ENCODE data around the gene AOAH. TPM values are rescaled to one million over a fixed set of nuclear protein-coding genes. Genes with fewer than 3 reads are reported as not detected.

Gene AOAH
- total RNA-seq, 5 donors from 2014 or later (not counting 1 experiment from before 2014, with no cell fraction given) = 13.0 to 78.5 (median 27.5) TPM

- H3K4me3 ChIP-seq (ENCODE audit: control insufficient read depth in 1 of 2, extremely low read depth in 1 of 2, low read length in 1 of 2) = no peak overlapping the region
- H3K9me3 ChIP-seq = no peaks in the 10 kb centered on the region
- ATAC-seq (replicated peaks in 1 of 4) = no peak
- Mint-ChIP-seq H3K36me3 (peaks cover 6% of the 10 kb centered on the region), H3K27ac (peak overlapping the region in 1 of 2 donors; percentile 19), H3K9me3 (no peaks in the 10 kb centered on the region), H3K27me3 (no peaks in the 10 kb centered on the region), H3K4me3 (no peak overlapping the region), H3K4me1 (peaks cover 37 to 52% (median 37%) of the 10 kb centered on the region in 3 donors)
- H3K27me3 ChIP-seq (replicated peaks in 1 of 2; ENCODE audit: control insufficient read depth in 2 of 2, extremely low read depth in 1 of 2, insufficient read depth in 2 of 2, low read length in 1 of 2) = no peaks in the 10 kb centered on the region
- WGBS (ENCODE audit: insufficient coverage) = no CpG with 5 or more reads among the region's 3 CpGs
- no peak for DNase-seq
- ChIA-PET POLR2A (interaction anchor here in 1 of 2 donors (0.7 kb wide), 1 partner anchor 284 kb away, joined by 9 read pairs; no protein-coding TSS in a partner anchor), CTCF (interaction anchor here (0.7 to 1.0 kb wide), 2 partner anchors 126 to 448 kb away, joined by 3 to 7 read pairs; no protein-coding TSS in a partner anchor)
- H3K4me1 ChIP-seq (ENCODE audit: control insufficient read depth in 1 of 2, extremely low read depth in 1 of 2, insufficient read depth in 2 of 2, low read length in 2 of 2) = peaks cover 8 to 14% of the 10 kb centered on the region in 2 experiments
- no peak overlapping the region for H3K27ac ChIP-seq (ENCODE audit: low read length)
- H3K36me3 ChIP-seq (ENCODE audit: control insufficient read depth in 2 of 2, extremely low read depth in 1 of 2, insufficient read depth in 1 of 2, low read length in 1 of 2) = peaks cover 2 to 5% of the 10 kb centered on the region in 2 donors
These were observed 39.3 kb downstream of the AOAH start for GRCh38 chr7:36684954-36685353.

- no peaks in the 10 kb centered on the region for H3K27me3 Mint-ChIP-seq
- Histone ChIP-seq H3K9me3 (no peaks in the 10 kb centered on the region), H3K4me1 (ENCODE audit: control insufficient read depth in 1 of 2, extremely low read depth in 1 of 2, insufficient read depth in 2 of 2, low read length in 2 of 2) (peaks cover 13 to 15% of the 10 kb centered on the region in 2 experiments), H3K4me3 (ENCODE audit: control insufficient read depth in 1 of 2, extremely low read depth in 1 of 2, low read length in 1 of 2) (no peak overlapping the region), H3K27ac (ENCODE audit: low read length) (no peak overlapping the region), H3K27me3 (replicated peaks in 1 of 2; ENCODE audit: control insufficient read depth in 2 of 2, extremely low read depth in 1 of 2, insufficient read depth in 2 of 2, low read length in 1 of 2) (no peaks in the 10 kb centered on the region), H3K36me3 (ENCODE audit: control insufficient read depth in 2 of 2, extremely low read depth in 1 of 2, insufficient read depth in 1 of 2, low read length in 1 of 2) (peaks cover 1 to 2% of the 10 kb centered on the region in 2 donors)
- peak overlapping the region in 1 of 2 donors; percentile 44 for H3K27ac Mint-ChIP-seq
- peaks cover 39 to 53% (median 39%) of the 10 kb centered on the region in 3 donors for H3K4me1 Mint-ChIP-seq
- ChIA-PET CTCF (interaction anchor here (1.0 to 4.1 kb wide), 2 partner anchors 13 kb away, joined by 3 to 28 read pairs; no protein-coding TSS in a partner anchor), POLR2A (no interaction called here)
- 63% methylated on average over 3 of the region's 4 CpGs for WGBS (ENCODE audit: insufficient coverage)
- no peak overlapping the region for H3K4me3 Mint-ChIP-seq
- no peak for ATAC-seq (replicated peaks in 1 of 4)
- H3K9me3 Mint-ChIP-seq = no peaks in the 10 kb centered on the region
- no peak for DNase-seq
- H3K36me3 Mint-ChIP-seq = peaks cover 3% of the 10 kb centered on the region
These were observed 40.5 kb downstream of the AOAH start for GRCh38 chr7:36683695-36684357.

GRCh38 chr7:36683111-36683510, 41.2 kb downstream of the AOAH start:
- Mint-ChIP-seq H3K27me3 (no peaks in the 10 kb centered on the region), H3K27ac (no peak overlapping the region), H3K9me3 (no peaks in the 10 kb centered on the region), H3K36me3 (peaks cover 3% of the 10 kb centered on the region), H3K4me1 (peaks cover 46 to 61% (median 46%) of the 10 kb centered on the region in 3 donors), H3K4me3 (no peak overlapping the region)
- DNase-seq (no peak), ATAC-seq (replicated peaks in 1 of 4) (no peak)
- no peak overlapping the region for H3K4me3 ChIP-seq (ENCODE audit: control insufficient read depth in 1 of 2, extremely low read depth in 1 of 2, low read length in 1 of 2)
- POLR2A ChIA-PET = no interaction called here
- no CpG with 5 or more reads among the region's 1 CpG for WGBS (ENCODE audit: insufficient coverage)
- H3K4me1 ChIP-seq (ENCODE audit: control insufficient read depth in 1 of 2, extremely low read depth in 1 of 2, insufficient read depth in 2 of 2, low read length in 2 of 2) = peaks cover 14 to 18% of the 10 kb centered on the region in 2 experiments
- H3K9me3 ChIP-seq = no peaks in the 10 kb centered on the region
- no peak overlapping the region for H3K27ac ChIP-seq (ENCODE audit: low read length)
- no peaks in the 10 kb centered on the region for H3K27me3 ChIP-seq (replicated peaks in 1 of 2; ENCODE audit: control insufficient read depth in 2 of 2, extremely low read depth in 1 of 2, insufficient read depth in 2 of 2, low read length in 1 of 2)
- CTCF ChIA-PET = interaction anchor here (0.9 to 4.1 kb wide), 4 partner anchors 12 to 500 kb away, joined by 3 to 28 read pairs (median 4); no protein-coding TSS in a partner anchor
- peaks cover 0 to 2% of the 10 kb centered on the region in 2 donors for H3K36me3 ChIP-seq (ENCODE audit: control insufficient read depth in 2 of 2, extremely low read depth in 1 of 2, insufficient read depth in 1 of 2, low read length in 1 of 2)

- WGBS (ENCODE audit: insufficient coverage) = no CpG with 5 or more reads among the region's 2 CpGs
These were observed 42.2 kb downstream of the AOAH start for GRCh38 chr7:36682102-36682501.

GRCh38 chr7:36677769-36678437, 46.4 kb downstream of the AOAH start:
- Histone ChIP-seq H3K27me3 (replicated peaks in 1 of 2; ENCODE audit: control insufficient read depth in 2 of 2, extremely low read depth in 1 of 2, insufficient read depth in 2 of 2, low read length in 1 of 2) (no peaks in the 10 kb centered on the region), H3K36me3 (ENCODE audit: control insufficient read depth in 2 of 2, extremely low read depth in 1 of 2, insufficient read depth in 1 of 2, low read length in 1 of 2) (peaks cover 0 to 14% of the 10 kb centered on the region in 2 donors), H3K9me3 (no peaks in the 10 kb centered on the region), H3K4me3 (ENCODE audit: control insufficient read depth in 1 of 2, extremely low read depth in 1 of 2, low read length in 1 of 2) (no peak overlapping the region), H3K27ac (ENCODE audit: low read length) (peak overlapping the region; percentile 68), H3K4me1 (ENCODE audit: control insufficient read depth in 1 of 2, extremely low read depth in 1 of 2, insufficient read depth in 2 of 2, low read length in 2 of 2) (peaks cover 17 to 27% of the 10 kb centered on the region in 2 experiments)
- ChIA-PET POLR2A (interaction anchor here (0.6 to 1.1 kb wide), 5 partner anchors 9 to 110 kb away, joined by 3 to 5 read pairs (median 3); no protein-coding TSS in a partner anchor), CTCF (interaction anchor here (0.6 to 2.2 kb wide), 13 partner anchors 8 to 1253 kb away, joined by 3 to 13 read pairs (median 4); no protein-coding TSS in a partner anchor)
- H3K36me3 Mint-ChIP-seq = peaks cover 7% of the 10 kb centered on the region
- ATAC-seq (replicated peaks in 1 of 4) (peak; percentile 26 to 41 (median 34)), DNase-seq (peak in 6 of 35 experiments; percentile 9 to 41 (median 14))
- no peaks in the 10 kb centered on the region for H3K27me3 Mint-ChIP-seq
- WGBS (ENCODE audit: insufficient coverage) = 10% methylated on average over 1 of the region's 2 CpGs
- H3K4me1 Mint-ChIP-seq = peaks cover 44 to 54% (median 47%) of the 10 kb centered on the region in 3 donors
- H3K27ac Mint-ChIP-seq = peak overlapping the region; percentile 84 to 86
- no peaks in the 10 kb centered on the region for H3K9me3 Mint-ChIP-seq
- peak overlapping the region; percentile 22 to 62 (median 34) for H3K4me3 Mint-ChIP-seq

More at GRCh38 chr7:36682102-36682501, 42.2 kb downstream of the AOAH start:
- H3K9me3 ChIP-seq = no peaks in the 10 kb centered on the region
- no peak overlapping the region for H3K4me3 ChIP-seq (ENCODE audit: control insufficient read depth in 1 of 2, extremely low read depth in 1 of 2, low read length in 1 of 2)
- H3K27me3 Mint-ChIP-seq = no peaks in the 10 kb centered on the region
- no peak for ATAC-seq (replicated peaks in 1 of 4)
- H3K4me1 ChIP-seq (ENCODE audit: control insufficient read depth in 1 of 2, extremely low read depth in 1 of 2, insufficient read depth in 2 of 2, low read length in 2 of 2) = peaks cover 19 to 28% of the 10 kb centered on the region in 2 experiments
- H3K27me3 ChIP-seq (replicated peaks in 1 of 2; ENCODE audit: control insufficient read depth in 2 of 2, extremely low read depth in 1 of 2, insufficient read depth in 2 of 2, low read length in 1 of 2) = no peaks in the 10 kb centered on the region
- H3K27ac ChIP-seq (ENCODE audit: low read length) = no peak overlapping the region
- H3K36me3 Mint-ChIP-seq = peaks cover 3% of the 10 kb centered on the region
- peaks cover 54 to 63% (median 54%) of the 10 kb centered on the region in 3 donors for H3K4me1 Mint-ChIP-seq
- peaks cover 0 to 2% of the 10 kb centered on the region in 2 donors for H3K36me3 ChIP-seq (ENCODE audit: control insufficient read depth in 2 of 2, extremely low read depth in 1 of 2, insufficient read depth in 1 of 2, low read length in 1 of 2)
- no peak for DNase-seq
- ChIA-PET CTCF (interaction anchor here (0.6 to 4.1 kb wide), 10 partner anchors 11 to 1534 kb away, joined by 3 to 28 read pairs (median 4); no protein-coding TSS in a partner anchor), POLR2A (interaction anchor here (0.6 to 0.8 kb wide), 3 partner anchors 35 to 423 kb away, joined by 3 read pairs; no protein-coding TSS in a partner anchor)
- H3K27ac Mint-ChIP-seq = peak overlapping the region in 1 of 2 donors; percentile 2
- H3K9me3 Mint-ChIP-seq = no peaks in the 10 kb centered on the region
- no peak overlapping the region for H3K4me3 Mint-ChIP-seq

GRCh38 chr7:36673703-36674102, 50.6 kb downstream of the AOAH start:
- Histone ChIP-seq H3K36me3 (ENCODE audit: control insufficient read depth in 2 of 2, extremely low read depth in 1 of 2, insufficient read depth in 1 of 2, low read length in 1 of 2) (peaks cover 5 to 30% of the 10 kb centered on the region in 2 donors), H3K27ac (ENCODE audit: low read length) (no peak overlapping the region), H3K27me3 (replicated peaks in 1 of 2; ENCODE audit: control insufficient read depth in 2 of 2, extremely low read depth in 1 of 2, insufficient read depth in 2 of 2, low read length in 1 of 2) (no peaks in the 10 kb centered on the region), H3K4me1 (ENCODE audit: control insufficient read depth in 1 of 2, extremely low read depth in 1 of 2, insufficient read depth in 2 of 2, low read length in 2 of 2) (peaks cover 25 to 30% of the 10 kb centered on the region in 2 experiments), H3K4me3 (ENCODE audit: control insufficient read depth in 1 of 2, extremely low read depth in 1 of 2, low read length in 1 of 2) (no peak overlapping the region), H3K9me3 (no peaks in the 10 kb centered on the region)
- DNase-seq (no peak), ATAC-seq (replicated peaks in 1 of 4) (no peak)
- whole genome bisulfite sequencing (ENCODE audit: insufficient coverage) = 93% methylated on average over 3 of the region's 6 CpGs
- H3K27ac Mint-ChIP-seq = no peak overlapping the region
- ChIA-PET CTCF (interaction anchor here in 1 of 2 donors (1.1 to 1.4 kb wide), 2 partner anchors 13 to 186 kb away, joined by 3 to 9 read pairs; no protein-coding TSS in a partner anchor), POLR2A (interaction anchor here (0.6 kb wide), 2 partner anchors 232 to 426 kb away, joined by 3 to 4 read pairs; no protein-coding TSS in a partner anchor)
- no peaks in the 10 kb centered on the region for H3K27me3 Mint-ChIP-seq
- no peak overlapping the region for H3K4me3 Mint-ChIP-seq
- peaks cover 23% of the 10 kb centered on the region for H3K36me3 Mint-ChIP-seq
- no peaks in the 10 kb centered on the region for H3K9me3 Mint-ChIP-seq
- peaks cover 52 to 64% (median 54%) of the 10 kb centered on the region in 3 donors for H3K4me1 Mint-ChIP-seq
